ENCODE results near the gene ZNF335.
"Not testable (repeated sequence)": the region's sequence is repeated elsewhere in the genome, so short reads cannot be mapped to it uniquely, and the experiment has no call there.

Gene ZNF335

GRCh38 chr20:46002008-46002407 lies 30.0 kb upstream of the ZNF335 start:
- no peak for DNase-seq (ENCODE audit: low read depth)

DNA sequence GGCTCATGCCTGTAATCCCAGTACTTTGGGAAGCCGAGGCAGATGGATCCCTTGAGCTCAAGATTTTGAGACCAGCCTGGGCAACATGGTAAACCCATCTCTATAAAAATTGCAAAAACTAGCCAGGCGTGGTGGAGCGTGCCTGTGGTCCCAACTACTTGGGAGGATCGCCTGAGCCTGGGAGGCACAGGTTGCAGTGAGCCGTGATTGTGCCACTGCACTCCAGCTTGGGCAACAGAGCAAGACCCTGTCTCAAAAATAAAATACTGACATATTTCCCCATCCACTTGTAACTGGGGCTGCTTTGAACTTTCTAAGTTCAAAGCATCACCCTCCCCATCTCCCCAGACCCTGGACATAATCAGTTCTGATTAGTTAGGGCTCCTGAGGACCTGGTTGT lies 29.5 kb upstream of the ZNF335 start:
- DNase-seq (ENCODE audit: low read depth) = no peak

DNA sequence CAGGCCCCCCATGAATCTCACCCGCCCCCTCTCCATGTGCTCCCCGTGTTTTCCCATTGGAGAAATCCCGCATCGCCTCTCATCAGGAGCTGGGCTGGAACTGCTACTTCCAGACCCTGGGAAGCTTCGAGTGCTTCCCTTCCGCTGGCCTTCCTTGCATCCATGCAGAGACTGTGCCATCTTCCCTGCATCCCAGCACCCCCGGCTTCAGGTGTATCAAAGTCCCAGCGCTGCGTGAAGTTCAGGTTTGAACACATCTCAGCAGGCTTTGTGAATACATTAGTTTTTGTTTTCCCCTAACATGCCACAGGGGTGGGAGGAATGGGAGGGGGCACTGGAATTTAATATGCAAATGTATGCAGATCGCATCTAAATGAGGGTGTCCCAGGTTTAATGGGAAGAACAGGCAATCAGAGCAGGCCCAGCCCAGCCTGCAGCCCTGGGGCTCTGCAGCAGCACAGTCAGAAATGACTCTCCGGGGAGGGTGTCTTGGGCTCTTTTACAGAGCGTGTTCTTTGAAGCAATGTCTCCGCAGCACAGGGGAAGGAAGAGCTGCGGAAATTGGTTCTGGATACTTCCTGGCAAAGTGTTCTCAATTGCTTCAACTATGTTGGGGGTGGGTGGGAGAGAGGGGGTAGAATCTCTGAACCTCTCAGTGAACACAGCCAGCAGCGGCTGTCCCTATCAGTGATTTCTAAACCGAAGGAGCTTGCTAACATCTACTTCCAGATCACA lies 28.4 kb upstream of the ZNF335 start:
- DNase-seq (ENCODE audit: low read depth) = no peak

DNA sequence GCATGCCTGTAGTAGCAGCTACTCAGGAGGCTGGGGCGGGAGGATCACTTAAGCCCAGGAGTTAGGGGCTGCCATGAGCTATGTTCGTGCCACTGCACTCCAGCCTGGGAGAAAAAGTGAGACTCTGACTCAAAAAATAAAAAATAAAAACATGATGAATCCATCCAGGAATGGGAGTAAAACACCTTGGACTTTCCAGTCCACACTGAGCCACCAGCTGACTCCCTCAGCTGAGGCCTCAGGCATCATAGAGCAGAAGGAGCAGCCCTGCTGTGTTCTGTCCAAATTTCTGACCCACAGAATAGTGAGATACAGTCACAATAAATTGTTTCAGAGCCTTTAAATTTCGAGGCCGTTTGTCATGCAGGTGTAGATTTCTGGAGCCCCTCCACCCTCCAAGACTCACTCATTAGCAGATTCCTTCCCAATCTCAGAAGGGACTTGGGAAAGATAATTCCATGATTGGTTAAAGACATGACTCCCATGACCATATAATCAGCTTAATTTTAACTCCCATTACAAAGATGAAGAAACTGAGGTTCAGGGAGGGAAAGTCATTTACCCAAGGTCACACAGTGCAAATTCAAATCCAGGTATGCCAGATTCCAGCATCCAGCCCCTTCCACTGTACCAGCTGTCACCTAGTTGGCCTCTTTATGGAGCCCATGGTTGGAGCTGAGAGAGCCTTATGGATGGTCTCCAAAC lies 27.7 kb upstream of the ZNF335 start:
- DNase-seq (ENCODE audit: low read depth) = no peak

GRCh38 chr20:45998761-45999160 lies 26.8 kb upstream of the ZNF335 start:
- no peak for DNase-seq (ENCODE audit: low read depth)

DNA sequence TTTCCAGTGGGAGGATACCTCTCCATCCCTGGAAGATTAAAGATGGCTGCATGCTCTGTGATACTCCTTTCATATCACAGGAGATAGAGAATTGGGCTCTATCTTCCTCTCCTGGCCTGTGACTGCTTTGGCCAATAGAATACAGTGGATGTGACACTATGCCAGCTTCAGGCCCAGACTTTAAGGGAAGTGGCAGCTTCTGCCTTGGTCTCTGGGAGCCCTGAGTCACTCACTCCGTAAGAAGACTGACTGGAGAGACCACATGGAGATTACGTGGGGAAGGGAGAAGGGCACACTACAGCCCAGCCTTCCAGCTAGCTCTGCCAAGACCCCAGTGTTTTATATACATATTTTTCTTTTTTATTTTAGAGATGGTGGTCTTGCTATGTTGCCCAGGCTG lies 26.3 kb upstream of the ZNF335 start:
- no peak for DNase-seq (ENCODE audit: low read depth)

- no peak for DNase-seq (ENCODE audit: low read depth)
Measured at GRCh38 chr20:45997187-45997586, 25.2 kb upstream of the ZNF335 start.

- not testable (repeated sequence) for DNase-seq (ENCODE audit: low read depth)
Measured at GRCh38 chr20:45995495-45996097, 23.6 kb upstream of the ZNF335 start.

DNA sequence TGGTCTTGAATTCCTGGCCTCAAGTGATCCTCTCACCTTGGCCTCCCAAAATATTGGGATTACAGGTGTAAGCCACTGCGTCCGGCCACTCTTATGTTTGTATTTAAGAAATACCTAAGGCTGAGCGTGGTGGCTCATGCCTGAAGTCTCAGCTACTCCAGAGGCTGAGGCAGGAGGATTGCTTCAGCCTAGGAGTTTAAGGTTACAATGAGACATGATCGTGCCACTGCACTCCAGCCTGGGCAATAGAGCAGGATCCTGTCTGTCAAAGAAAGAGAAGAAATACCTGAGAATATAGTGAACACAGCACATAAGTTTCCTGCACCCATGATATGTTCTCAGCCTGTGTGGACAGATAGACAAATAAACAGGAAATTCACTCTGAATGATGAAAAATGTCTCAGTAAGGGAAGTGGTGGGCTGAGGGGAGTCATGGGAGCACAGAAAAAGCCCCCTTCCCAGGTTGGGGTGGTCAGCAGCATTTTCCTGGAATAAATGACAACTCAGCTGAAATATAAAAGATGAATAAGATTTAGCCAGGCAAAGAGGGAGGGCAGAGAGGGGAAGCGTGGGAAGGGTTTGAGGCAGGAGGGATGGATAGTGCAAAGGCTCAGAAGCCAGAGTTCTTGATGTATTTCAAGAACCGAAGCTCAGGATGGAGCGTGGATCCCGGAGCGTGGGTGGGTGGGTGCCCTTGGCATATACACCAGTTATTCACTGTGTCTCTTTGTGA lies 22.9 kb upstream of the ZNF335 start:
- no peak for DNase-seq (ENCODE audit: low read depth)

GRCh38 chr20:45993197-45993951 lies 21.4 kb upstream of the ZNF335 start:
- no peak for DNase-seq (ENCODE audit: low read depth)

DNA sequence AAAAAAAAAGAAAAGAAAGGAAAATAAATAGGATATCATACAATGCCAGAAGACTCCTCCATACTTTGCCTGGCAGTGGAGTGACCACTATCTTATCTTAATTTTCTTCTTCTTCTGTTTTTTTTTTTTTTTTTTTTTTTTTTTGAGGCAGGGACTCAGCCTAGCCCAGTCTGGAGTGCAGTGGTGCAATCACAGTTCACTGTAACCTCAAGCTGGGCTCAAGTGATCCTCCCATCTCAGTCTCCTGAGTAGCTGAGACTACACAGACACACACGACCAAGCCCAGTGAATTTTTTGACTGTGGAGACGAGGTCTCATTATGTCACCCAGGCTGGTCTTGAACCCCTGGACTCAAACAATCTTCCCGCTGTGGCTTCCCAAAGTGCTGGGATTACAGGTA lies 19.6 kb upstream of the ZNF335 start:
- no peak for DNase-seq (ENCODE audit: low read depth)

GRCh38 chr20:45988830-45989229 lies 16.8 kb upstream of the ZNF335 start:
- not testable (repeated sequence) for DNase-seq (ENCODE audit: low read depth)

- DNase-seq (ENCODE audit: low read depth) = peak; percentile 55
Measured at GRCh38 chr20:45987108-45987780, 15.2 kb upstream of the ZNF335 start.

DNA sequence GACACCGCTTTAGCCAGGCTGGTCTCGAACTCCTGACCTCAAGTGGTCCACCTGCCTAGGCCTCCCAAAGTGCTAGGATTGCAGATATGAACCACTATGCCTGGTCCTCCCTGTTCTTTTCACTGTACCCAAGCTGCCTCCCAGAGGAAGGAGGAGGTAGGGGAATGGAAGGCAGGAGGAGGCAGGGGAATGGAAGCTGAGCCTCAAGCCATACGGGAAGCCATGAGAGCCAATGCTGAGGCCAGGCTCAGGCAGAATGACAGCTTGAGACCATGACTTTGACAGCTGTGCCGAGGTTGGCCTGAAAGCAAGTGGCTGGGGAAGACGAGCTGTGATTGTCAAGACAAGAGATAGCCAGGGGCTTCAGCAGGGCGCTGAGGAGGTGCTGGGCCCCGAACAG lies 13.6 kb upstream of the ZNF335 start:
- no peak for DNase-seq (ENCODE audit: low read depth)

GRCh38 chr20:45983279-45983743 lies 11.3 kb upstream of the ZNF335 start:
- DNase-seq (ENCODE audit: low read depth) = no peak

GRCh38 chr20:45981261-45981660 lies 9.3 kb upstream of the ZNF335 start:
- no peak for DNase-seq (ENCODE audit: low read depth)

DNA sequence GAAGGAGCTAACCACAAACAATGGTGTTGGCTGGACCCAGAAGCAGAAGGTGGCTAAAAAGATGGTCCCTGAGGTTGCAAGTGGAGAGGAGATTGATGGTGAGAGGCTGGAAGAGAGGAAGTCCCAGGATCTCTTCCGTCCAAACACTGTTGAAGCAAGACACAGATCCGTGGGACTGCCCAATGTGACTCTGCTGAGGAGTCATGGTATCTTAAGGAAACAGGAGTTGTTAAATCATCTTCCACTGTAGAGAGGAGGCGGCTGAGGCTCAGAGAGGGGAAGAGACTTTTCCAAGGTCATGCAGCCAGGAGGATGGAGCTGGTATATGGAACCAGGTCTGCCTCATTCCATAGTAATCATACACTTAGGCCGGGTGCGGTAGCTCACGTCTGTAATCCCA lies 4.1 kb upstream of the ZNF335 start:
- DNase-seq (ENCODE audit: low read depth) = no peak

GRCh38 chr20:45975686-45976085 lies 3.7 kb upstream of the ZNF335 start:
- DNase-seq (ENCODE audit: low read depth) = no peak

DNA sequence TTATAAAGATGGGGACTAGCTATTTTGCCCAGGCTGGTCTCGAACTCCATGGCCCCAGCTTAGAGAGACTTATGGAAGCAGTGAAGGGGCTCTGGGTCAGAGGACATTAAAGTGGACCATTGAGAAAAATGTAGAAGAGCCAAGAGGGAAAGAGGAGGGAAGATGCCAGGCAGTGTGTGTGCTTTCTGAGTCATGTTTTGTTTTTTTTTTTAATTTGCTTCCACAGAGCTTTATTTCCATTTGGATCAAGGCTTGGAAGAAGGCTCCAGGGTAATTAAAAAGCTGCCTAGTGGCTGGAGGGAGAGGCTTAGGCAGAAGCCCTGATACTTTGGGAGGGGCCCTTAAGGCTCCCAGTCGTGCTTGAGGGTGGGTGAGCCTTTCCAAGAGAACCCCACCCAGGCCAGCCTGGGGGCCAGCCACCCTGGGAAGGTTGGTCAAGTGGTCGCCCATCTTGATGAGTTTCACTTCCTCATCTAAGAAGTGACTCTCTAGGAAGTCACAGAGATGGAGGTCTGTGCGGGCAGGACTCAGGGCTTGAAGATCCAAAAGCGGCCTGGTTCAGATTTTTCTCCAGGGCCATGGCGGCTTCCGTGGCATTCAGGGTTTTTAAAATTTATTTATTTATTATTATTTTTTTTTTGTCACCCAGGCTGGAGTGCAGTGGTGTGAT lies 3.0 kb upstream of the ZNF335 start:
- no peak for DNase-seq (ENCODE audit: low read depth)

DNA sequence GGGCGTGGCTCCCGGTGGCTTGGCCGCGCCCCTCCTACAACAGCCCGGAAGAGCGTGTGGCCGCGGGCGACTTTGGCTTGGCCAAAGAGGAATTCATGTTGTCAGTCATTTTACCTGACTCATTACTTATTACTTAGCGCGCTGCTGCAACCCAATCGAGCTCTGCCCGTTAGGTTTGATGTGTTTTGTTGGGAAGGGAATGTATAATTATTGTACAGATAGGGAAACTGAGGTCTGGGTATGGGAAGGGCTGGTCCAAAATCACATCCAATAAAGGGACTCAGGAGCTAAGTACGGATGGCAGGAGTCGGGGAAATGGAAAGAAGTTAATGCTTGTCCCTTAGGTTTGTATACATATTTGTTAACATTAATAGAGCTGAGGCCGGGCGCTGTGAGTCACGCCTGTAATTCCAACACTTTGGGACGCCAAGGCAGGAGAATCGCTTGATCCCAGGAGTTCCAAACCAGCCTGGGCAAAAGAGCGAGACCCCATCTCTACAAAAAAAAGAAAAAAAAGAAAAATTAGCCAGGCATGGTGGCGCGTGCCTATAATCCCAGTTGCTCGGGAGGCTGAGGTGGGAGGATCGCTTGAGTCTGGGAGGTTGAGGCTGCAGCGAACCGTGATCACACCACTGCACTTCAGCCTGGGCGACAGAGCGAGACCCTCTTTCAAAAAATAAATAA lies 639 bp upstream of the ZNF335 start:
- no peak for DNase-seq (ENCODE audit: low read depth)
